Mucosa of stomach (tissue), 1 donor: ENCODE data around the gene POMGNT1.

ENCODE experiments used
- H3K27me3 ChIP-seq: one replicate; pipeline ENCODE4 v1.7.0; 2013; ENCODE audit warnings: mild to moderate bottlenecking, low read length; ENCODE audit not compliant: control insufficient read depth, insufficient read depth
- H3K36me3 ChIP-seq: one replicate; pipeline ENCODE4 v1.7.0; 2013; ENCODE audit warnings: low read length; ENCODE audit not compliant: control insufficient read depth, insufficient read depth
- H3K4me1 ChIP-seq: one replicate; pipeline ENCODE4 v1.7.0; 2013; ENCODE audit warnings: mild to moderate bottlenecking, low read length; ENCODE audit not compliant: control insufficient read depth, insufficient read depth
- H3K4me3 ChIP-seq: one replicate; pipeline ENCODE4 v1.7.0; 2013; ENCODE audit warnings: low read length
- H3K9ac ChIP-seq: one replicate; pipeline ENCODE4 v1.7.0; 2013; ENCODE audit warnings: mild to moderate bottlenecking, low read length, moderate library complexity
- H3K9me3 ChIP-seq: one replicate; pipeline ENCODE4 v1.7.0; 2013; ENCODE audit warnings: mild to moderate bottlenecking, low read length, moderate library complexity; ENCODE audit not compliant: control insufficient read depth
- donor health status: Pancreatic carcinoma.

POMGNT1 gene

GRCh38 chr1:46176211-46176865 lies 21.9 kb downstream of the POMGNT1 start, which contains the start of gene P3R3URF:
P3R3URF (minus strand) TSS chr1:46176488; CDS start chr1:46176471, 17 bp downstream.
- H3K4me1 ChIP-seq = peaks cover 30% of the 10 kb centered on the region
- H3K9ac ChIP-seq = no peak within 1 kb of the TSS
- H3K4me3 ChIP-seq = no peak within 1 kb of the TSS
- no peaks in the 10 kb centered on the region for H3K27me3 ChIP-seq
- H3K36me3 ChIP-seq = peaks cover 3% of the 10 kb centered on the region
- H3K9me3 ChIP-seq = no peaks in the 10 kb centered on the region

GRCh38 chr1:46175243-46175642 lies 23.0 kb downstream of the POMGNT1 start:
- Histone ChIP-seq H3K9ac (no peak overlapping the region), H3K27me3 (no peaks in the 10 kb centered on the region), H3K4me1 (peaks cover 30% of the 10 kb centered on the region), H3K36me3 (no peaks in the 10 kb centered on the region), H3K9me3 (no peaks in the 10 kb centered on the region), H3K4me3 (no peak overlapping the region)

GRCh38 chr1:46174448-46175231 lies 23.6 kb downstream of the POMGNT1 start, which contains the start of gene TSPAN1:
TSPAN1 (plus strand) TSS chr1:46175087; CDS start chr1:46181108, 6,021 bp downstream.
- Histone ChIP-seq H3K9ac (no peak within 1 kb of the TSS), H3K4me1 (peaks cover 30% of the 10 kb centered on the region), H3K36me3 (no peaks in the 10 kb centered on the region), H3K9me3 (no peaks in the 10 kb centered on the region), H3K27me3 (no peaks in the 10 kb centered on the region), H3K4me3 (no peak within 1 kb of the TSS)

- peaks cover 30% of the 10 kb centered on the region for H3K4me1 ChIP-seq
- H3K27me3 ChIP-seq = no peaks in the 10 kb centered on the region
- no peaks in the 10 kb centered on the region for H3K9me3 ChIP-seq
- no peak overlapping the region for H3K9ac ChIP-seq
- no peak overlapping the region for H3K4me3 ChIP-seq
- no peaks in the 10 kb centered on the region for H3K36me3 ChIP-seq
Measured at GRCh38 chr1:46173361-46173856, 24.8 kb downstream of the POMGNT1 start.

GRCh38 chr1:46172321-46172720 lies 25.9 kb downstream of the POMGNT1 start:
- Histone ChIP-seq H3K9ac (no peak overlapping the region), H3K4me1 (peaks cover 32% of the 10 kb centered on the region), H3K9me3 (no peaks in the 10 kb centered on the region), H3K36me3 (no peaks in the 10 kb centered on the region), H3K27me3 (peaks cover 5% of the 10 kb centered on the region), H3K4me3 (no peak overlapping the region)

GRCh38 chr1:46171871-46172270 lies 26.4 kb downstream of the POMGNT1 start:
- Histone ChIP-seq H3K4me1 (peaks cover 36% of the 10 kb centered on the region), H3K9me3 (no peaks in the 10 kb centered on the region), H3K36me3 (no peaks in the 10 kb centered on the region), H3K4me3 (no peak overlapping the region), H3K9ac (no peak overlapping the region), H3K27me3 (peaks cover 9% of the 10 kb centered on the region)

GRCh38 chr1:46171351-46171750 lies 26.9 kb downstream of the POMGNT1 start:
- Histone ChIP-seq H3K36me3 (no peaks in the 10 kb centered on the region), H3K27me3 (peaks cover 13% of the 10 kb centered on the region), H3K9me3 (no peaks in the 10 kb centered on the region), H3K9ac (no peak overlapping the region), H3K4me3 (no peak overlapping the region), H3K4me1 (peaks cover 41% of the 10 kb centered on the region)

GRCh38 chr1:46169811-46170454 lies 28.3 kb downstream of the POMGNT1 start:
- H3K36me3 ChIP-seq = no peaks in the 10 kb centered on the region
- H3K9me3 ChIP-seq = no peaks in the 10 kb centered on the region
- no peak overlapping the region for H3K4me3 ChIP-seq
- peaks cover 13% of the 10 kb centered on the region for H3K27me3 ChIP-seq
- H3K9ac ChIP-seq = no peak overlapping the region
- H3K4me1 ChIP-seq = peaks cover 40% of the 10 kb centered on the region

GRCh38 chr1:46168477-46168876 lies 29.8 kb downstream of the POMGNT1 start:
- no peak overlapping the region for H3K4me3 ChIP-seq

GRCh38 chr1:46166521-46167462 lies 31.4 kb downstream of the POMGNT1 start:
- peak overlapping the region; percentile 36 for H3K9ac ChIP-seq
- peaks cover 22% of the 10 kb centered on the region for H3K4me1 ChIP-seq
- H3K9me3 ChIP-seq = no peaks in the 10 kb centered on the region
- H3K27me3 ChIP-seq = peaks cover 13% of the 10 kb centered on the region
- no peaks in the 10 kb centered on the region for H3K36me3 ChIP-seq
- H3K4me3 ChIP-seq = no peak overlapping the region

More at GRCh38 chr1:46168477-46168876, 29.8 kb downstream of the POMGNT1 start:
- no peaks in the 10 kb centered on the region for H3K36me3 ChIP-seq
- peaks cover 30% of the 10 kb centered on the region for H3K4me1 ChIP-seq
- H3K9ac ChIP-seq = no peak overlapping the region
- peaks cover 13% of the 10 kb centered on the region for H3K27me3 ChIP-seq
- H3K9me3 ChIP-seq = no peaks in the 10 kb centered on the region

- H3K36me3 ChIP-seq = no peaks in the 10 kb centered on the region
- no peaks in the 10 kb centered on the region for H3K4me1 ChIP-seq
- H3K9me3 ChIP-seq = no peaks in the 10 kb centered on the region
- no peak overlapping the region for H3K4me3 ChIP-seq
- H3K9ac ChIP-seq = no peak overlapping the region
- no peaks in the 10 kb centered on the region for H3K27me3 ChIP-seq
Measured at GRCh38 chr1:46160212-46160611, 38.0 kb downstream of the POMGNT1 start.
